ENCODE results near the gene ZNF674. TPM values are rescaled to one million over a fixed set of nuclear protein-coding genes. Genes with fewer than 3 reads are reported as not detected.
"Not testable (repeated sequence)": the region's sequence is repeated elsewhere in the genome, so short reads cannot be mapped to it uniquely, and the experiment has no call there.

The ZNF674 gene
- total RNA-seq, 1 donor from 2014 or later = 5.1 TPM

DNA sequence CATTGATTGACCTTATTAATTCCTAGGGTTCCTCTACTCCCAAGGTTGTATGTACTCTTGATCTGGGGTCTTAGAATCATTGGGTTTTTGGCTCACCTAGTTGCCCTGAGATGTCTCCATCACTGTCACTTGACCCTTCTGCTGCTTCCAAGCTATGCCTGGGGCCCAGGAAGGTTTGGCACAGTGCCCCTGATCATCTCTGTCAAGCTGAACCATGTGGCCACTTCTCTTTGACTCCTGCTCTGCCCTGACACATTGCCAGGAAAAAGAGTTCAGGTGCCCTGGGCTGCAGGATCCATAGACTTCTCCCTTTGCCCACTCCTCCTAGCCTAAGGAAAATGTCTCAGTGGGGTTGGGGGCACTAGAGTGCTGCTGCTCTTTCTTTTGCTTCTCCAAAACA, 24.4 kb upstream of the ZNF674 start:
- DNase-seq = no peak

DNA sequence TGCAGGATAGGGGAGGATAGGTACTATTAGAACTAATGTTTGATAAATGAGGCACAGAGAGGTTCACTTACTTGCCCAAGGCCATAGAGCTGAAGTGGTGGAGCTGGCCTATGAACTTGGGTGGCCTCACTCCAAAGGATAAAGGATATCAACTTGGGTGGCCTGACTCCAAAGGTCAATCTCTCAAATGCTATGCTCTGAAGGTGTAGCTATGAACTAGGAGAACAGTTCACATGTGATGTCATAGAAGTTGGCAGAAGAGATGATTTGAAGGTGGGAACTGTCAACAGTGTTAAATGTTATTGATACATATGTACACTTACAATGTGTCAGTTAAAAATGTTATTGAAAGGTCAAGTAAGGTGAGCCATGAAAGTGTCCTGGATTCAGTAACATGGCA, 22.2 kb upstream of the ZNF674 start:
- no peak for DNase-seq

DNA sequence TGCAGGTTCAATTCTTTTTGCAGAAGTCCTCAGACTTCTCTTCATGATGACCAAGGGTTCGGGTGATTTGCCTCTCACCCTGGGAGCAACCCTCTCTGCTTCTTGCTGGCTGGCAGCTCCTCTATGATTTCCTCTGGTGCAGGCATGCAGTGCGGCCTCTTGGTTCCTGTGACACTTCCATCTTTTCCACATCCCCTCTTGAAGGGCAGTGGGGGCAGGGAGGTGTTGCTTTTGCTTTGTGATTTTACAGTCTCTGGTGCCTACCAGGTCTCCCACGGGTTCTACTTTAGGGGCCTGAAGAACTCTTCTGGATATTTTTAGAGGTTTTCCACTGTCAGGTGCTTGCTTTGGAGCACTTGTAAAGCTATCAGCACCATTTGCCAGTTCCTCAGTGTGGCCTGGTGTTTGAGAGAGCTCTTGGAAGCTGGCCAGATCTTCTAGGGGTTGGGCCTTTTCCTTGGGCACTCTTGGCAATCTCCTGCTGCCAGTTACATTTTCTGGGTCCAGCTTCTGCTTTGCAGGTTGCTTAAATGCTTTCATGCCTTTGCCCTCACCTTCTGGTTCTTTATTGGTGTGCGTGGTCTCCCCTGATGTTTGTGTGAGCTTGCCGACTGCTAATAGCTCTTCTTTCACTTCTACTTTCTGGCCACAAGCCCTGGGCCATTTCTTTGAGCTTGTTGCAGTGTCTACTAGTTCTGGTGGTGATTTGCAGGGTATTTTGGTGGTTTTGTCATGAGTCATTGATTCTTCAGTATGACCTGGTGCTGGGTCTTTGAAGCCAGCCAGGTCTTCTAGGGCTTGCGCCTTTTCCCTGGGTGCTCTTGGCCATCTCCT, 16.8 kb upstream of the ZNF674 start:
- no peak for DNase-seq

DNA sequence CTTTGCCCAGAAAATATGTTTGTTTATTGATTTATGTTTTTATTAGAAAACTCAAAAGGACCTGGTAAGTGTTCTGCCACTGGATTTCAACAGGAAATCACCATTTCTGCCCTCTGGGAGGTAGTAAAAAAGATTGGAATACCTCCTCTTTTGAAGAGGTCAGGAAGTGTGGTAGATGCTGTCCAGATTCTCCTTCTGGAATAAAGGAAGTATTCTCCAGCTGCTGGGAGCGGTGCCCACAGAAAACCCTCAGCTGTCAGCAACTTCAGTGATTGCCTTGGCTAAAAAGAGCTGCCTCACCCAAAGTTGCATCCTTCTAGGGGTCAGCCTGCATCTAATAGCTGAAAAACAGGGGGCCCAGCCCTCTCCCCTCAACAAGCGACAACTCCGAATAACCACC, 13.8 kb upstream of the ZNF674 start:
- DNase-seq = no peak

DNA sequence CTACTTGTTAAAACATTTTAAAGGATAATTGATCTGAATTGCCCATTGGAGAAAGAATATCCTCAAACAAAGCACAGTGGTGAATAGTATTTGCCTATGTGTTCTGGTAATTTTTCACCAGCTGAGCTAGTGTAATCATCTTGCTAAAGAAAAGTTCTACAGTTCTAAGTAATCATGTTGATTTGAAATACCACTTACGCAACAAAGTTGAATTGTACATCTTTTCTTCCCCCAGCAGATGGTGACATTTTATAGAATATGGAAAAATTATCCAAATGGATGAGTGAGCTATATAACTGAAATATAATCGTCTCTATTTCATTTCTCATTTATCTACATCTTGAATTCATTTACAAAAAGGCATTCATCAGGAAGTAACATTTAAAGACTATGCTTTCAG, 9.7 kb upstream of the ZNF674 start:
- peak; percentile 8 for DNase-seq

GRCh38 chrX:46553935-46554334, 8.7 kb upstream of the ZNF674 start:
- DNase-seq = no peak

DNA sequence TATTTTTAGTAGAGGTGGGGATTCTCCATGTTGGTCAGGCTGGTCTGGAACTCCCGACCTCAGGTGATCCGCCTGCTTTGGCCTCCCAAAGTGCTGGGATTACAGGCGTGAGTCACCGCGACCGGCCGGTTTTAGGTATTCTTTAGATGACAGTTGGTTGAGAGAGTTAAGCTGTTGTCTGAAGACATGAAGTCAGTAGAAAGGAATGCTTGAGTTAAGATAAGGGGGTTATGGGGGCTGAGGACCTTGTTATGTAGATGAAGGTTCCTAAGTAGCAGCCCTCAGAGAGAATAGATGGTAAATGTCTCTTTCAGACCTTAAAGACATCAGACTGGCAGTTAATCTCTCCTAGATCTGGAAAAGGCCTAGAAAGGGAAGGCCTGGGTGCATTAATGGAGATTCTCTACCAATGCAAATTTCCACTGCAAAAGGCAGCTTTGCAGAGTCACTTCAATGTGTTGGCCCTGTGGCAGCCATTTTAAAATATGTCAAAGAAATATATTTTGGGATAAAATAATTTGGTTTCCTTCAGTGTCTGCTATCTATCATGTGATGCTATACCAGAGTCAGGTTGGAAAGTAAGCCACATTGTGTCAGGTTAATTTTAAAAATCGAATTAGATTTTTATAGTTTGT, 6.4 kb upstream of the ZNF674 start:
- DNase-seq = no peak

- no peak for DNase-seq
Measured at GRCh38 chrX:46549914-46550313, 4.7 kb upstream of the ZNF674 start.

GRCh38 chrX:46547857-46548256, 2.6 kb upstream of the ZNF674 start:
- DNase-seq = no peak

GRCh38 chrX:46544527-46544926, 694 bp downstream of the ZNF674 start:
- not testable (repeated sequence) for DNase-seq

GRCh38 chrX:46543441-46543840, 1.8 kb downstream of the ZNF674 start:
- DNase-seq = no peak

DNA sequence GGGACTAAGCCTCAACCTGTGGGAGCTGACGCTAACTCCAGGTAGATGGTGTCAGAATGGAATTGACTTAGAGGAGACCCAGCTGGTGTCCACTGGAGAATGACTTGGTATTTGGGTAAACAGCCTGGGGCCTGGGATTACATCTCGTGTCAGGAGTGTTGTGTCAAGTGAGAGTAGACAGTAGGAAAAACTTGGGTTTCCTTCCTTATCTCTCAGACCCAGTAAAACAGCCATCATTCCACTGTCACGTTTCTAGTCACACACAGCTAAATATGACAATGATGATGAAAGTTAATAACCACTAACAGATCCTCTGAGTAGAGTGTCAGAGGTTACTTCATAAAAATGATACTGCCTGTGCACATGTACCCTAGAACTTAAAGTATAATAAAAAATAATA, 13.8 kb downstream of the ZNF674 start:
- DNase-seq = no peak

DNA sequence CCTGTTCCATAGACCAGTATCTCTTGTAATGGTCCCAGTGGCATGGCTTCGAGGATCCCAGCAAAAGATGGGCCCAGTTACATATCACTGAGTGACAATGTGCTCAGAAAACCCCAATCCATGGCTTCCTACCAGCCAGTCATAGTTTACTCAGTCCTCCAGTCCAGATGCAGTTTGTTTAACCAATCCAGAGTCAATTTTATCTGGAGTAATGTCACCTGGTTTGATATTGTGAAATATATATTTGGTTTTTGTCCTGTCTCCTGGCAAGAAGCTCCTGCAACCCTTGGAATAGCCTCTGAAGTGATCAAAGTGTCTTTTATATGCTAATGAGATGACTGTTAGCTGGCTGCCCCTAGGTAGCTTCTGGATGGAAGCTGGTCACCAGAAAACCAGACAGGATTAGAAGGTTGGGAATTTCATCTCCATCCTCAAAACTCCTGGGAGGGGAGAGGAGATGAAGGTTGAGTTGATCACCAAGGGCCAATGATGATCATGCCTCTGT, 14.8 kb downstream of the ZNF674 start:
- DNase-seq = not testable (repeated sequence)

DNA sequence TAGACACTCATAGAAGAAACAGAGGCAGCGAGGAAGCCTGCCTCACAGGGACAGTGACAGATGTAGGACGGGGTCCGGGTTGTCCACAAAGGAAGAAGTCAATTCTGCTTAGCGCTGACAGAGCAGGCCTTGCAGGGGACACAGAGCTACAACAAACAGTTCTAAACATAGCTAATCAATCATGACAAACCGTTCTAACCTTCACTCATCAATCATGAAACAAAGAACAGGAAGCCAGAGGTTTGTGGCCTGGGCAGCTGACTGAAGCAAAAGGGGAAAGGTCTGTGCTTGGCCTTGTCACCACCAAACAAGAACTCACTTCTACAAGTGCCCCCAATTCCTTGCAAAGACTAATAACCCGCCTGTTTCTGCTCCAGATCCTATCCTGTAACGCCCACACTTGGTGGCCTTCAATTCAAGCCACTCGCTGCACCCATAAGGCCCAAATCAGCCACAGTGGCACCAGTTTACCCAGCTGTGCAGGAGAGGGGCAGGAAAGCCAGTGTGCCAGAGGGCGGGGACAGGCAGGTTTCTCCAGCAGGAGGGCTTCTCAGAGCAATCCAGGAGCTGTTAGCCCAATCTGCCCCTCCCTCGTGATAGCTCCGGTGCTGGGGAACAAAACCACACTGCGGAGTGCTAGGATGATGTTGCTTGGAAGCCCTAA, 15.3 kb downstream of the ZNF674 start:
- not testable (repeated sequence) for DNase-seq

GRCh38 chrX:46528640-46529039, 16.6 kb downstream of the ZNF674 start:
- not testable (repeated sequence) for DNase-seq

DNA sequence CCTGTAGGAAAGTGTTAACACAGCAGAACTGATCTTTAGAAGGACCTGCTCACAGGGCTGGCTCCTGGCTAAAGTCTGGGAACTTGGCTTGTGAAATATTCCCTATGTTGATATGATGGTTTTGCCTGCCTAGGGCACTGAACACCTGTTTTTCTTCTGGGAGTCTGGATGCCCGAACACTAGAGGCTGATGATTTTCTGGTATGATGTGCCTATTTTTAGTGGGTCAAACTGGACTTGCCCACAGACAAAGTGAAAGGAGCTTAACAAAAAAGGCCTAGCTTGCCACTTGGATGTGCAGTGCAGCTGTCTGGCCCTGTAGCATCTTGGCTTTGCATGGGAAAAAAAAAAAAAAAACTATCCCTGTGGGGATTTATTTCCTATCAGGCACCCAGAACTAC, 39.1 kb downstream of the ZNF674 start:
- DNase-seq = no peak

GRCh38 chrX:46502848-46503247, 42.4 kb downstream of the ZNF674 start:
- DNase-seq = no peak

GRCh38 chrX:46500054-46500453, 45.2 kb downstream of the ZNF674 start:
- no peak for DNase-seq

- DNase-seq = no peak
Measured at GRCh38 chrX:46488712-46489111, 56.5 kb downstream of the ZNF674 start.

- no peak for DNase-seq
Measured at GRCh38 chrX:46485897-46486296, 59.3 kb downstream of the ZNF674 start.

DNA sequence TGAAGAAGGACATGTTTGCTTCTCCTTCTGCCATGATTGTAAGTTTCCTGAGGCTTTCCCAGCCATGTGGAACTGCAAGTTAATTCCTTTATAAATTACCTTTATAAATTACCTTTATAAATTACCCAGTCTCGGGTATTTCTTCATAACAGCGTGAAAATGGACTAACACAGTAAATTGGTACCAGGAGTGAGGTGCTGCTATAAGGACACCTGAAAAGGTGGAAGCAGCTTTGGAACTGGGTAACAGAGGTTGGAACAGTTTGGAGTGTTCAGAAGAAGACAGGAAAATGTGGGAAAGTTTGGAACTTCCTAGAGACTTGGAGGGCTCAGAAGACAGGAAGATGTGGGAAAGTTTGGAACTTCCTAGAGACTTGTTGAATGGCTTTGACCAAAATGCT, 66.6 kb downstream of the ZNF674 start:
- not testable (repeated sequence) for DNase-seq

- DNase-seq = no peak
Measured at GRCh38 chrX:46477435-46477834, 67.8 kb downstream of the ZNF674 start.

- no peak for DNase-seq
Measured at GRCh38 chrX:46465203-46465602, 80.0 kb downstream of the ZNF674 start.

All from skin of body (tissue), 2 donors.